Suprapubic skin (tissue), 3 donors: ENCODE results near the gene ZNF771.

ENCODE experiments used
- EP300 ChIP-seq: sonication (generic); formaldehyde crosslinking; IDR thresholded peaks from one replicate; pipeline ENCODE4 v1.6.1; 2017; ENCODE audit warnings: antibody characterized with exemption
- POLR2A ChIP-seq, 2 donors: fragments of 450-650 bp; IDR thresholded peaks; one replicate each; pipeline ENCODE4 v1.6.1; 2017; ENCODE audit warnings: antibody characterized with exemption in 2 of 2, mild to moderate bottlenecking in 2 of 2, moderate library complexity in 2 of 2
- TF ChIP-seq, protein P1 (sequence below), 2 donors: fragments of 200-600 bp in 1 of 2; fragments of 450-650 bp in 1 of 2; sonication (generic) in 1 of 2; IDR thresholded peaks; one replicate each; pipeline ENCODE4 v1.5.1; 2016 to 2019; ENCODE audit warnings: antibody characterized with exemption in 2 of 2, mild to moderate bottlenecking in 1 of 2, moderate library complexity in 1 of 2

DNA sequence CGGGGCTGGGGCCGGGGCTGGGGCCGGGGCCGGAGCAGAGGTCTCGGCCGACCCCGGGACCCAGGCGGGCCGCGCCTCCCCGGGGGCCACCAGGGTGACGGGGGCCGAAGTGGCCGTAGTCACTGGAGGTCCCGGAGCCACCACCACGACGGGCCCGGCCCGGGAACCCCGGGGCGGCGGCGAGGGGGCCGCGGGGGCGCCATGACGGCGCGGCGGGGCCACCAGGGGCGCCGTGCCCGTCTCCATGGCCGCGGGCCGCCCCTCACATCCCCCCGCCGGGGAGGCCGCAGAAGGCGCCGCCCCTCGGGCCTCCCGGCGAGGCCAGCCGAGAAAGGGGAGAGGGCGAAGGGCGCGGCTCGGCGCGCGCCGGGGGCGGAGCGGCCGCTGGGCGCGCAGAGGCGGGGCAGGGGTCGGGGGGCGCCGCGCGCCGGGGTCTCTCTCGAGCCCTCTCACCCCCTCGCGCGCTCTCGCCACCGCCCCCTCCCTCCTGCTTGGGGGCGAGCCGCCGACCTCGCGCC is 37.4 kb upstream of the ZNF771 start:
- TF ChIP-seq, protein P1, sequence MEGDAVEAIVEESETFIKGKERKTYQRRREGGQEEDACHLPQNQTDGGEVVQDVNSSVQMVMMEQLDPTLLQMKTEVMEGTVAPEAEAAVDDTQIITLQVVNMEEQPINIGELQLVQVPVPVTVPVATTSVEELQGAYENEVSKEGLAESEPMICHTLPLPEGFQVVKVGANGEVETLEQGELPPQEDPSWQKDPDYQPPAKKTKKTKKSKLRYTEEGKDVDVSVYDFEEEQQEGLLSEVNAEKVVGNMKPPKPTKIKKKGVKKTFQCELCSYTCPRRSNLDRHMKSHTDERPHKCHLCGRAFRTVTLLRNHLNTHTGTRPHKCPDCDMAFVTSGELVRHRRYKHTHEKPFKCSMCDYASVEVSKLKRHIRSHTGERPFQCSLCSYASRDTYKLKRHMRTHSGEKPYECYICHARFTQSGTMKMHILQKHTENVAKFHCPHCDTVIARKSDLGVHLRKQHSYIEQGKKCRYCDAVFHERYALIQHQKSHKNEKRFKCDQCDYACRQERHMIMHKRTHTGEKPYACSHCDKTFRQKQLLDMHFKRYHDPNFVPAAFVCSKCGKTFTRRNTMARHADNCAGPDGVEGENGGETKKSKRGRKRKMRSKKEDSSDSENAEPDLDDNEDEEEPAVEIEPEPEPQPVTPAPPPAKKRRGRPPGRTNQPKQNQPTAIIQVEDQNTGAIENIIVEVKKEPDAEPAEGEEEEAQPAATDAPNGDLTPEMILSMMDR (IDR thresholded peaks at IDR 0.05) = no peak
- TF ChIP-seq POLR2A (IDR thresholded peaks at IDR 0.05) (no peak), EP300 (no peak)
